Activated gamma-delta T cell (primary cell): ENCODE data around the gene SALL2.
A peak's percentile ranks its signal among the peaks of the same experiment; 100 is the strongest.
"Not testable (repeated sequence)": the region's sequence is repeated elsewhere in the genome, so short reads cannot be mapped to it uniquely, and the experiment has no call there.

Experiments
- DNase-seq: peaks from one replicate; lab custom pipeline; 2025; lab: John Stamatoyannopoulos, UW
- total RNA-seq, 2 donors: gene quantifications; one replicate each; lab custom pipeline; 2026; lab: John Stamatoyannopoulos, UW

The SALL2 gene
- 2.3 to 3.2 reads per million in 2 donors for total RNA-seq

GRCh38 chr14:21525962-21526671 is at the start of gene SALL2:
SALL2 (minus strand) TSS chr14:21526346; CDS start chr14:21526127, 219 bp downstream.
- DNase-seq = peak; percentile 28

GRCh38 chr14:21575661-21576060 is 49.5 kb upstream of the SALL2 start:
- no peak for DNase-seq

GRCh38 chr14:21572604-21573003 is 46.5 kb upstream of the SALL2 start:
- DNase-seq = no peak

GRCh38 chr14:21558703-21559170 is 32.6 kb upstream of the SALL2 start:
- no peak for DNase-seq

- no peak for DNase-seq
These were observed 31.1 kb upstream of the SALL2 start for GRCh38 chr14:21557084-21557901.

- no peak for DNase-seq
These were observed 30.4 kb upstream of the SALL2 start for GRCh38 chr14:21556378-21557083.

GRCh38 chr14:21553266-21553665 is 27.1 kb upstream of the SALL2 start:
- DNase-seq = no peak

GRCh38 chr14:21544588-21544987 is 18.4 kb upstream of the SALL2 start:
- DNase-seq = not testable (repeated sequence)

- no peak for DNase-seq
These were observed 17.8 kb upstream of the SALL2 start for GRCh38 chr14:21543963-21544362.

GRCh38 chr14:21543521-21543960 is 17.4 kb upstream of the SALL2 start:
- DNase-seq = no peak

GRCh38 chr14:21541413-21542074 is 15.4 kb upstream of the SALL2 start:
- DNase-seq = no peak

GRCh38 chr14:21539189-21539940 is 13.2 kb upstream of the SALL2 start:
- no peak for DNase-seq

GRCh38 chr14:21537090-21537424 is 10.9 kb upstream of the SALL2 start:
- DNase-seq = no peak

- no peak for DNase-seq
These were observed 10.4 kb upstream of the SALL2 start for GRCh38 chr14:21536418-21537089.

- DNase-seq = no peak
These were observed 9.6 kb upstream of the SALL2 start for GRCh38 chr14:21535545-21536417.

- DNase-seq = no peak
These were observed 8.4 kb upstream of the SALL2 start for GRCh38 chr14:21534576-21534975.

- DNase-seq = no peak
These were observed 7.1 kb upstream of the SALL2 start for GRCh38 chr14:21533294-21533693.

GRCh38 chr14:21529515-21529914 is 3.4 kb upstream of the SALL2 start:
- DNase-seq = no peak
